Measurements from ENCODE around the gene SEL1L3.

GRCh38 chr4:25807102-25807728, 55.6 kb downstream of the SEL1L3 start:
- no peak for TF ChIP-seq EZH2 (IDR thresholded peaks at IDR 0.05; ENCODE audit: insufficient read depth, low read length)
- TF ChIP-seq, protein P1, sequence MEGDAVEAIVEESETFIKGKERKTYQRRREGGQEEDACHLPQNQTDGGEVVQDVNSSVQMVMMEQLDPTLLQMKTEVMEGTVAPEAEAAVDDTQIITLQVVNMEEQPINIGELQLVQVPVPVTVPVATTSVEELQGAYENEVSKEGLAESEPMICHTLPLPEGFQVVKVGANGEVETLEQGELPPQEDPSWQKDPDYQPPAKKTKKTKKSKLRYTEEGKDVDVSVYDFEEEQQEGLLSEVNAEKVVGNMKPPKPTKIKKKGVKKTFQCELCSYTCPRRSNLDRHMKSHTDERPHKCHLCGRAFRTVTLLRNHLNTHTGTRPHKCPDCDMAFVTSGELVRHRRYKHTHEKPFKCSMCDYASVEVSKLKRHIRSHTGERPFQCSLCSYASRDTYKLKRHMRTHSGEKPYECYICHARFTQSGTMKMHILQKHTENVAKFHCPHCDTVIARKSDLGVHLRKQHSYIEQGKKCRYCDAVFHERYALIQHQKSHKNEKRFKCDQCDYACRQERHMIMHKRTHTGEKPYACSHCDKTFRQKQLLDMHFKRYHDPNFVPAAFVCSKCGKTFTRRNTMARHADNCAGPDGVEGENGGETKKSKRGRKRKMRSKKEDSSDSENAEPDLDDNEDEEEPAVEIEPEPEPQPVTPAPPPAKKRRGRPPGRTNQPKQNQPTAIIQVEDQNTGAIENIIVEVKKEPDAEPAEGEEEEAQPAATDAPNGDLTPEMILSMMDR (IDR thresholded peaks at IDR 0.05; ENCODE audit: insufficient read depth, low read depth, low read length) = no peak

Data from astrocyte (in vitro differentiated cells and primary cell).